Fibroblast of mammary gland (primary cell): ENCODE data around the gene RPS28.

Source experiments
- DNase-seq: peaks from one replicate; pipeline ENCODE4 v3.0.0-alpha.2; 2010; ENCODE audit warnings: low read depth
- H3K4me3 ChIP-seq: 2 replicates; pipeline ENCODE4 v1.5.1; 2011; ENCODE audit warnings: low read depth, mild to moderate bottlenecking, low read length, moderate library complexity; ENCODE audit not compliant: control insufficient read depth
- CTCF ChIP-seq: conservative IDR thresholded peaks from 2 replicates; pipeline ENCODE4 v1.5.1; 2011; ENCODE audit warnings: low read depth, low read length, inconsistent platforms; ENCODE audit not compliant: control insufficient read depth, insufficient read depth

RPS28 gene

GRCh38 chr19:8361921-8362793, 40.9 kb downstream of the RPS28 start:
- H3K4me3 ChIP-seq, result no peak overlapping the region
- no peak for TF ChIP-seq CTCF
- DNase-seq, result peak; percentile 99

- DNase-seq, result peak; percentile 81
- no peak for TF ChIP-seq CTCF
These were observed 42.8 kb downstream of the RPS28 start, which contains the start of gene ANGPTL4 for GRCh38 chr19:8363803-8364771. ANGPTL4 (plus strand) TSS chr19:8364155; CDS start chr19:8364322, 167 bp downstream.

GRCh38 chr19:8366121-8366581, 44.9 kb downstream of the RPS28 start:
- H3K4me3 ChIP-seq, result peak overlapping the region; percentile 26
- TF ChIP-seq CTCF, result no peak
- DNase-seq, result no peak

More at GRCh38 chr19:8363803-8364771, 42.8 kb downstream of the RPS28 start, which contains the start of gene ANGPTL4:
- peak within 1 kb of the TSS; percentile 72 for H3K4me3 ChIP-seq

- no peak for TF ChIP-seq CTCF
- peak overlapping the region; percentile 23 for H3K4me3 ChIP-seq
- DNase-seq, result peak; percentile 64
These were observed 45.6 kb downstream of the RPS28 start for GRCh38 chr19:8366961-8367326.

- no peak for TF ChIP-seq CTCF
- H3K4me3 ChIP-seq, result peak overlapping the region; percentile 23
- DNase-seq, result peak; percentile 96
These were observed 46.2 kb downstream of the RPS28 start for GRCh38 chr19:8367327-8368001.
